Esophagus squamous epithelium (tissue), 4 donors: ENCODE data around the gene GIGYF2.

ENCODE experiments used
- CTCF ChIP-seq, 6 experiments: fragments of 450-650 bp in 4 of 6; fragments of 200-600 bp in 2 of 6; sonication (generic) in 2 of 6; IDR thresholded peaks; one replicate each; pipeline ENCODE4 v1.5.1; 2016 to 2019; ENCODE audit warnings: antibody characterized with exemption in 6 of 6, mild to moderate bottlenecking in 4 of 6, moderate library complexity in 4 of 6
- POLR2A ChIP-seq, 4 donors: fragments of 450-650 bp; IDR thresholded peaks; one replicate each; pipeline ENCODE4 v1.6.1; 2017; ENCODE audit warnings: antibody characterized with exemption in 4 of 4, mild to moderate bottlenecking in 4 of 4, moderate library complexity in 3 of 4

- TF ChIP-seq CTCF (IDR thresholded peaks at IDR 0.05), result no peak
- TF ChIP-seq POLR2A (IDR thresholded peaks at IDR 0.05), result no peak
Observed at GRCh38 chr2:232757905-232758304, 60.8 kb downstream of the GIGYF2 start.
